Activated CD4-positive, alpha-beta T cell treated with anti-CD3 and anti-CD28 coated beads for 24 hours (primary cell): ENCODE results near the gene C1QB.
A peak's percentile ranks its signal among the peaks of the same experiment; 100 is the strongest.
"Not testable (repeated sequence)": the region's sequence is repeated elsewhere in the genome, so short reads cannot be mapped to it uniquely, and the experiment has no call there.

ENCODE experiments used
- DNase-seq, 2 donors: peaks; one replicate each; pipeline ENCODE4 v3.0.0-alpha.2; 2020; ENCODE audit warnings: low read depth in 2 of 2

The C1QB gene

DNA sequence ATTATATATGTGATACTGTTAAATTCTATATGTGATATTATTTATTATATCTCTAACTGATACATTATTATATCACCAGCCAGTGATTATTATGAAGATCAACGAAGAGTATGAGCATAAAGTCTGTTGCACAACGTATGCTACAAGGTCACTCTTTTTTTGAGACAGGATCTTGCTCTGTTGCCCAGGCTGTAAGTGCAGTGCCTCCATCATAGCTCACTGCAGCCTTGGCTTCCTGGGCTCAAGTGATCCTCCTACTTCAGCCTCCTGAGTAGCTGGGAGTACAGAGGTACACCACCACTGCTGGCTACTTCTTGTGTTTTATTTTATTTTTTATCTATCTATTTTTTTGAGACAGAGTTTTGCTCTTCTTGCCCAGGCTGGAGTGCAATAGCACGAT lies 43.6 kb downstream of the C1QB start:
- DNase-seq: no peak

DNA sequence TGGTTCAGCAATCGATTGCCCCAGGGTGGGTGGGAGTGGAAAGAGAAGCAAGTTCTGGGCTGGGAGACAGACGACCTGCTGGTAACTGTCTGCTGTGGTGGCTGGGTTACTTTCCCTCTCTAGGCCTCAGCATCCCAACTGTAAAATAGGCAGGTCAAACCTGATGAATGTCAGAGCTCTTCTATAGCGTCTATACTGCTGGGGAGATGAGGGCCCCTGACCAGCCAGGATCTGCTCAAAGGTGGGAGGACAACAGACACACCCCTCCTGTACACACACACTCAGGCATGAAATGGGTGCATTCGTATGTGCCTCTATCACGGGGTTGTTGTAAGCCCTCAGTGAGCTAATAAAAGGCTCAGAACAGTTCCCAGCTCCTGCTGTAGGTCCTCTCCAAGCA lies 44.9 kb downstream of the C1QB start:
- DNase-seq: no peak

DNA sequence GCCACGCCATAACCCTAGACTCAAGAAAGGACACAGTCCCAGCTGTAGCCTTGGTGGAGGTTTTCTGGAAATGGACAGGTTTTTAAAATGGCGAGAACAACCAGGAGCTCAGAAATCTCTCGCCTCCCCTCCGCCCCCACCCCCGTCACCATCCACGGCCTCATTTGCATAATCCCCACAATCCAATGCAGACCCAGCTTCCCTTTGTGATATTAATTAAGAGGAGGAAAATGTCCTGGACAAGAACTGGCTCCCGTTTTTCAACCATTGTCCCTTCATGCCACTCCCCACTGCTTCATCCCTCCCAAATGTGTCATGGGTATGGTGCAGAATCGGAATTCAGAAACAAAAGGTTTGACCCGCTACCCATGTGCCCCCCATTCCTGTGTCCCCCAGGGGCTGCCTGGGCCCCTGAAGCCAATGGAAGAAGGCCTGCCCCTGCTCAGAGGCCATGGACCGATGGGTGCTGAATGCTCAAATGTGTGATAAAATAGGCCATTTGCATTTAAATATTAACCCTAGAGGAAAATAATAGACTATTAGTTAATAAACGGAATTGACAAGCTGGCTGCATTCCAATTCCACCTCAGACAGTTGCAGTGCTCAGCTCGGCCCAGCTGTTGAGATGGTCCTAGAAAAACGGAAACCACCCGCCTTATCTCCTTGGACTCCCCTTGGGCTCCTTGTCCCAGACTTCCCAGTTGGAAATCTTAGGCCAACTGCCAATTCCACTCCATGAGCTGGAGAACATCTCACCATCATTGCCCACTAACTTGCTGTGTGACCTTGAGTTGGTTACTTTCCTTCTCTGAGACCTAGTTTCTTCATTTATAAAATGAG lies 46.9 kb downstream of the C1QB start:
- no peak for DNase-seq

DNA sequence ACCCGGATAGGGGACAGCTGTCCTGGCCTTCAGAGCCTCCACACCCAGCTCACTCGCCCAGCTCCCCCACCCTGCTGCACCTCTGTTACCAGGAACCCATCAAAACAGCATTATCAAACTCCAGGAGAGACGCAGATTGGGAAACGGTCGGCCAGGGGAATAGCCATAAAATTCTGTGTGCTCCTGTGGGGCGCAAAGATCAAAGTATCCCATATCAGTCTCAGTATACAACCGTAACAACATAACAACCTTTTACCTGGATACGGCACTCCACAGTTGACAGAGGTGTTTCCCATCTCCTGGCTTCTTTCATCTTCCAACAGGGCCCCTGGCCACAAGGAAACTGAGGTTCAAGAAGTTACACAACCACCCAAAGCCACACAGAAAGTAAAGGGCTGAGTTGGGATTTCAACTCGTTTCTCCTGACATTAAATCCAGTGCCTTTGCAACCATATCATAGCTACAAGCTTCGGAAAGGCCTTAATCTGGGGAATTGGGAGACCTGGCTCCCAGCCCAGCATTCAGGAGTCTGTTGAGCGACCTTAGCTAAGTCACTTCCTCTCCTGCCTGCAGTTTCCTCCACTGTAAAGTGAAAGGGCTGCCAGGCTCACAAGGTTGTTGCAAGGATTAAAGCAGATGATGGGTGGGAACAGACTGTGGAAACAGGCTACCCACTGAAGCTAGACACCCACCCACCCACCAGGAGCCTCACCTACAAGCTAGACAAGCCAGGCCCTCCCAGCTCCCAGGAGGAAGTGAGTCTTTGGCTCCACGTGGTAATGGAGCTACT lies 49.5 kb downstream of the C1QB start:
- DNase-seq: no peak

DNA sequence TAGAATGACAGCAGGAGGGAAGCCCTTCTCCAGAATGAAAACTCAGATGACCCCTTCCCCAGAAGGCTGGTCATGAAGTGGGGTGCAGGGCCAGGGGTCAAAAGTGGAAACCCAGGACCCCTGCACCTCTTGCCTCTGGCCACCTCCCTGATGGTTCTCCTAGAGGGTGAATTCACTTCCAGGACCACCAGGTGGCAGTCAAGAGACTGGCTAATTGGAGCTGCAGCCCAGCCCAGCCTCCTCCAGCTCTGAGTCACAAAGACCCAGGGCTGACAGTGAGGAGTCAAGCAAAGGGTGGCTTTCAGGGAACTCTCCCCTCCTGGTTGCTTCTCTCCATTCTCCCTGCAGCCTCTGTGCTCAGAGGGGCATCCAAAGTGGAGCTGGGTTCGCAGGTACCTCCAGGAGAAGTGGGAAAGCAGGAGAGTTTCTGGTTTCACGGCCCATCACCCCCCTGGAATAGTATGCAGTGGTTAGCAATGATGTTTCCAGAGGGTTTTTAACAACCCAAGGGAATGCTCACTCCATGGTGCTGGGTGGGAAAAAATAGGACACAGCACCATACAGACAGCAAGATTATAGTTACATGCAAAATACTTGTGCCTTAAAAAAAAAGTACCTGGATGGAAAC lies 51.5 kb downstream of the C1QB start:
- peak; percentile 71 to 73 for DNase-seq

DNA sequence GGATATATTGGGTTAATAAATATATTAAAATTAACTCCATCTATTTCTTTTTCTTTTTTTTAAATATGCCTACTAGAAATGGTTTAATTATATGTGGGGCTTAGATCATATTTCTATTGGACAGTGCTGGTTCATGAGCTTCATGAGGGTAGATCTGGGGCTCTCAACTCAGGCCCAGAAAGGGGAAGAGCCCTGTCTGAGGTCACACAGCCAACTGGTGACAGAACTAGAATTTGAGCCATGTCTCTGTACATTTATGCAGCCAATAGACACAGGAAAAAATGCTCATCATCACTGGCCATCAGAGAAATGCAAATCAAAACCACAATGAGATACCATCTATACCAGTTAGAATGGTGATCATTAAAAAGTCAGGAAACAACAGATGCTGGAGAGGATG lies 52.5 kb downstream of the C1QB start:
- no peak for DNase-seq

DNA sequence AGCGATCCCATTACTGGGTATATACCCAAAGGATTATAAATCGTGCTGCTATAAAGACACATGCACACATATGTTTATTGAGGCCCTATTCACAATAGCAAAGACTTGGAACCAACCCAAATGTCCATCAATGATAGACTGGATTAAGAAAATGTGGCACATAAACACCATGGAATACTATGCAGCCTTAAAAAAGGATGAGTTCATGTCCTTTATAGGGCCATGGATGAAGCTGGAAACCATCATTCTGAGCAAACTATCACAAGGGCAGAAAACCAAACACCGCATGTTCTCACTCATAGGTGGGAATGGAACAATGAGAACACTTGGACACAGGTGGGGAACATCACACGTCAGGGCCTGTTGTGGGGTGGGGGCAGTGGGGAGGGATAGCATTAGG lies 53.1 kb downstream of the C1QB start:
- not testable (repeated sequence) for DNase-seq

DNA sequence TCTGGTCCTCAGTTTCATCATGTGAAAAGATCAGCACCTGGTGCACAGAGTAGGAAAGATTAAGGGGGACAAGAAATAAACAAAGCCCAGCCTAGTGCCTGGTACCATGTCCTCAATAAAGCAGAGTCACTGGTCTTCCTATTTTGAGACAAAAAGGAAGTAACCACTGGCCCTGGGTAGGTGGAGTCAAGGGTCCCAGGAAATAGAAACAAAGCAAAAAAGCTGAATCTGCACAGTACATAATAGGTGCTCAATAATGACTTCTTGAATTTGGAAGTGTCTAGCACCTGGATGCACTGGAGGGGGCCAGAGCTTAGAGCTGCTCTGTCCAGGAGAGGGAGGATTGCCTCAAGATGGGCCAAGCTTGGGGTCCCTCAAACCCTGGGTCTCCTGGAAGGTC lies 55.7 kb downstream of the C1QB start:
- no peak for DNase-seq

DNA sequence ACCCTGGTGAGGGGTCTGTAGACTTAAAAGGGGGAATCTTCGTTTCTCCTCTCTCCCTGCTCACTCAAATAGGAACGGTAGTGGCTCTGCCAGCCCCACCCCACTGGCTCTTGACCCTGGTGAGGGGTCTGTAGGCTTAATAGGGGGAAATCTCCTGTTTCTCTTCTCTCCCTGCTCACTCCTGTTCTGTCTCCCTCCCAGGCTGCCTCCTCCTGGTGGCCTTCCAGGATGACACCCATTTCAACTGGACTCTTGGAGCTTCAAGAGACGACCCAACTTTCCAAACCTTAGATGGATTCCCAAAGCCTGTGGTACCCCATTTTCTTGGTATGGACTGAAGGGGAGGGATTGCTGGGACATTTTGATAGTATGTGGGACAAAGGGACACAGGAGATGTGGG lies 56.2 kb downstream of the C1QB start:
- DNase-seq: no peak

DNA sequence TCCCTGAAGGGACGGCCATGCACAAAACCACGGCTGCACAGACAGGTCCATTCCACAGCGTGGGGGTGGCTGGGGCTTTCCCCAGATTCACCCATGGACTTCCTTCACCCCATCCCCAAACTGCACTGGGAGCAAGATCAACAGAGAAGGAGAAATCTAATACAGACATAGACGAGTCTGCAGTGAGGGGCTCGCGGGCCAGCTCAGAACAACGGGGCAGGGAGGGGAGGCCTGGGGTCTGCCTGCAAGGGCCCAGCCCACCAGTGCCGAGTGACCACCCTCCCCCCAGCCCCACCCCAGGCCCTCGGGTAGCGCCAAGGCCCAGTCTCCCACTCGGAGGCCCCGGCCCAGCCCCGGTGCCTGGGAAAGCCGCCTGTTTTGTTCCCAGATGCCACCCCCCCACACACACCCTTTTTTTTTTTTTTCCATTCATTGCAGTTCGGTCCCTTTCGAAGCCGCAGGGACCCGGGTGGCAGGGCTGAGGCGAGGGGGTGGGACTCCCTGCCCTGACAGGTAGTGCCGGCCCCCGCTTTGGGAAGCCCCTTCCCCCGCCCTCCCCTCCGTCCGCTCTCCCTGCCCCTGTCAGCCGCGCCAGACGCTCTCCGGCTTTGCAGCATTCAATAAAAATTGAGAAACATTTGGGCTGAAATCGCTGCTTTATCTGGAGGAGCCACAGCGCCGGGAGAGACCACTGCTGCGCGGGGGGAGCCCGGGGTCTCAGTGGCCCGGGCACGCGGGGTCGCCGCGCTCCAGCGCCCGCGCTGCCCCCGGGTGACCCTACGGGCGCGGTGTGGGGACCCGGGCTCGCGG lies 57.1 kb downstream of the C1QB start:
- peak; percentile 10 for DNase-seq

DNA sequence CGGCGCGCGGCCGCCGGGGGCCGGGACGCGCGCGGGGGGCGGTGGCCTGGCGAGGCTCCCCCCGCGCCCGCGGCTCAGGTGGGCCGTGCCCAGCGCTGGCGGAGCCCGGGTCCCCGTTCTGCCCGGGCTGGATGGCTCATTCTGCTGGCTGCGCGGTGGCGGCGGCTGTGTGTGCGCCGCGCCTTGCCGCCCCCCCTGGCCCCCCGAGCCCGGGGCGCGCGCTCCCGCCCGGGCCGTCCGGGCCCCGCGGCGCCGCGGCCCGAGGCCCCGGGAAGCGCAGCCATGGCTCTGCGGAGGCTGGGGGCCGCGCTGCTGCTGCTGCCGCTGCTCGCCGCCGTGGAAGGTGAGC lies 57.6 kb downstream of the C1QB start, which contains the start of gene EPHB2:
EPHB2 (plus strand) TSS at position 139 of the 349 bp plus-strand sequence; CDS start at position 283, 144 bp downstream.
- DNase-seq: no peak

DNA sequence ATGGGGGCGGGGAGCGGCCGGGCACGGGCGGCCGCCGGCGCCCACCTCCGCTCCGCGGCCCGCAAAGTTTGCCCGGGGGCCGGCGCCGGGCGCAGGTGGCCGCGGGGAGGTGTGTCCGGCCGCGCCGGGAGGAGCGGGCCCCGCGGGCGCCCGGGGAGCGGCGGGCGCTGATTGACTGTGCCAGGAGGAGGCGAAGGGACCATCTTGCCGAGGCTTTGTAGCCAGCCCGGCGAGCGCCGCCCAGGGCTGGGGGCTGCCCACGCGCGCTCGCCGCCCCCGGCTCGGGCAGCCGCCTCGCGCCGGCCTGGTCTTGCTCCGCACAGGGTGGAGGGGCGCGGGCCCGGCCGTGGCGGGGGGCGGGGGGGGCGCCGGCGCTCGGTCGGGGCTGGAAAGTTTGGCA lies 58.0 kb downstream of the C1QB start:
- DNase-seq: no peak
